Measurements from ENCODE around the gene ACSS2. TPM values are rescaled to one million over a fixed set of nuclear protein-coding genes. Genes with fewer than 3 reads are reported as not detected.

ACSS2 gene
- total and polyA plus RNA-seq, 2 donors from 2014 or later: 53.1 to 98.9 TPM

- H3K27me3 ChIP-seq (ENCODE audit: control insufficient read depth, insufficient read depth, low read length): no peaks in the 10 kb centered on the region
- H3K27ac ChIP-seq (ENCODE audit: low read depth in 2 of 2, low read length in 2 of 2): no peak overlapping the region
- H3K9ac ChIP-seq (ENCODE audit: low read length in 3 of 3): no peak overlapping the region
- H3K4me1 ChIP-seq (ENCODE audit: control insufficient read depth in 2 of 3, insufficient read depth in 2 of 3, low read depth in 1 of 3, low read length in 3 of 3): peaks cover 0 to 5% (median 2%) of the 10 kb centered on the region in 3 donors
- peaks cover 0 to 25% (median 12%) of the 10 kb centered on the region in 3 donors for H3K36me3 ChIP-seq (ENCODE audit: control insufficient read depth in 2 of 3, insufficient read depth in 3 of 3, low read length in 3 of 3)
- no peak for TF ChIP-seq CTCF (IDR thresholded peaks at IDR 0.05; ENCODE audit: borderline replicate concordance, extremely low read depth, insufficient read depth)
- FAIRE-seq: no peak
- no peak for DNase-seq
- intact Hi-C loops (cut with DNase I): no loop called here
- H3K4me3 ChIP-seq (ENCODE audit: low read length in 3 of 3): no peak overlapping the region
- no peaks in the 10 kb centered on the region for H3K9me3 ChIP-seq (ENCODE audit: control insufficient read depth in 2 of 3, insufficient read depth in 1 of 3, low read length in 3 of 3)
Measured at GRCh38 chr20:34940081-34940481, 63.7 kb downstream of the ACSS2 start.

- FAIRE-seq (no peak), DNase-seq (no peak)
- TF ChIP-seq CTCF (IDR thresholded peaks at IDR 0.05; ENCODE audit: borderline replicate concordance, extremely low read depth, insufficient read depth): no peak
- peaks cover 0 to 14% (median 2%) of the 10 kb centered on the region in 3 donors for H3K4me1 ChIP-seq (ENCODE audit: control insufficient read depth in 2 of 3, insufficient read depth in 2 of 3, low read depth in 1 of 3, low read length in 3 of 3)
- intact Hi-C loops (cut with DNase I): no loop called here
- no peaks in the 10 kb centered on the region for H3K27me3 ChIP-seq (ENCODE audit: control insufficient read depth, insufficient read depth, low read length)
- H3K9ac ChIP-seq (ENCODE audit: low read length in 3 of 3): no peak overlapping the region
- H3K27ac ChIP-seq (ENCODE audit: low read depth in 2 of 2, low read length in 2 of 2): no peak overlapping the region
- H3K4me3 ChIP-seq (ENCODE audit: low read length in 3 of 3): no peak overlapping the region
- H3K36me3 ChIP-seq (ENCODE audit: control insufficient read depth in 2 of 3, insufficient read depth in 3 of 3, low read length in 3 of 3): peaks cover 0 to 18% (median 14%) of the 10 kb centered on the region in 3 donors
- no peaks in the 10 kb centered on the region for H3K9me3 ChIP-seq (ENCODE audit: control insufficient read depth in 2 of 3, insufficient read depth in 1 of 3, low read length in 3 of 3)
Measured at GRCh38 chr20:34941226-34941625, 64.8 kb downstream of the ACSS2 start.

GRCh38 chr20:34942301-34942700, 65.9 kb downstream of the ACSS2 start:
- Histone ChIP-seq H3K9ac (ENCODE audit: low read length in 3 of 3) (no peak overlapping the region), H3K4me1 (ENCODE audit: control insufficient read depth in 2 of 3, insufficient read depth in 2 of 3, low read depth in 1 of 3, low read length in 3 of 3) (peaks cover 0 to 18% (median 2%) of the 10 kb centered on the region in 3 donors), H3K9me3 (ENCODE audit: control insufficient read depth in 2 of 3, insufficient read depth in 1 of 3, low read length in 3 of 3) (no peaks in the 10 kb centered on the region), H3K27ac (ENCODE audit: low read depth in 2 of 2, low read length in 2 of 2) (no peak overlapping the region), H3K4me3 (ENCODE audit: low read length in 3 of 3) (no peak overlapping the region), H3K36me3 (ENCODE audit: control insufficient read depth in 2 of 3, insufficient read depth in 3 of 3, low read length in 3 of 3) (peaks cover 0 to 16% (median 14%) of the 10 kb centered on the region in 3 donors), H3K27me3 (ENCODE audit: control insufficient read depth, insufficient read depth, low read length) (no peaks in the 10 kb centered on the region)
- DNase-seq (no peak), FAIRE-seq (no peak)
- no peak for TF ChIP-seq CTCF (IDR thresholded peaks at IDR 0.05; ENCODE audit: borderline replicate concordance, extremely low read depth, insufficient read depth)
- intact Hi-C loops (cut with DNase I): no loop called here
